ENCODE measurements around the gene RACGAP1.
A peak's percentile ranks its signal among the peaks of the same experiment; 100 is the strongest.

The RACGAP1 gene

GRCh38 chr12:49971141-49971540 is 54.2 kb downstream of the RACGAP1 start:
- H3K9me3 ChIP-seq (ENCODE audit: control insufficient read depth, low read length), result no peaks in the 10 kb centered on the region
- H3K36me3 ChIP-seq (ENCODE audit: control insufficient read depth, insufficient read depth, low read length), result no peaks in the 10 kb centered on the region
- no peak for DNase-seq
- peaks cover 8% of the 10 kb centered on the region for H3K4me1 ChIP-seq (ENCODE audit: control insufficient read depth, insufficient read depth, low read length, poor library complexity, severe bottlenecking)
- H3K27me3 ChIP-seq (replicated peaks; ENCODE audit: control insufficient read depth, insufficient read depth, low read length, poor library complexity, severe bottlenecking), result peaks cover 8% of the 10 kb centered on the region
- H3K27ac ChIP-seq (ENCODE audit: insufficient read depth, low read length, poor library complexity, severe bottlenecking), result no peak overlapping the region
- H3K4me3 ChIP-seq (ENCODE audit: insufficient read depth, low read depth, low read length, poor library complexity, severe bottlenecking), result no peak overlapping the region

- no peak overlapping the region for H3K27ac ChIP-seq (ENCODE audit: insufficient read depth, low read length, poor library complexity, severe bottlenecking)
- no peaks in the 10 kb centered on the region for H3K36me3 ChIP-seq (ENCODE audit: control insufficient read depth, insufficient read depth, low read length)
- peaks cover 10% of the 10 kb centered on the region for H3K27me3 ChIP-seq (replicated peaks; ENCODE audit: control insufficient read depth, insufficient read depth, low read length, poor library complexity, severe bottlenecking)
- peaks cover 8% of the 10 kb centered on the region for H3K4me1 ChIP-seq (ENCODE audit: control insufficient read depth, insufficient read depth, low read length, poor library complexity, severe bottlenecking)
- no peak for DNase-seq
- no peak overlapping the region for H3K4me3 ChIP-seq (ENCODE audit: insufficient read depth, low read depth, low read length, poor library complexity, severe bottlenecking)
- H3K9me3 ChIP-seq (ENCODE audit: control insufficient read depth, low read length), result no peaks in the 10 kb centered on the region
Measured at GRCh38 chr12:49970658-49971057, 54.6 kb downstream of the RACGAP1 start.

- DNase-seq, result no peak
- Histone ChIP-seq H3K4me1 (ENCODE audit: control insufficient read depth, insufficient read depth, low read length, poor library complexity, severe bottlenecking) (peaks cover 8% of the 10 kb centered on the region), H3K27me3 (replicated peaks; ENCODE audit: control insufficient read depth, insufficient read depth, low read length, poor library complexity, severe bottlenecking) (peaks cover 10% of the 10 kb centered on the region), H3K36me3 (ENCODE audit: control insufficient read depth, insufficient read depth, low read length) (no peaks in the 10 kb centered on the region), H3K27ac (ENCODE audit: insufficient read depth, low read length, poor library complexity, severe bottlenecking) (no peak overlapping the region), H3K4me3 (ENCODE audit: insufficient read depth, low read depth, low read length, poor library complexity, severe bottlenecking) (no peak overlapping the region), H3K9me3 (ENCODE audit: control insufficient read depth, low read length) (no peaks in the 10 kb centered on the region)
Measured at GRCh38 chr12:49969651-49970429, 55.5 kb downstream of the RACGAP1 start.

- H3K27ac ChIP-seq (ENCODE audit: insufficient read depth, low read length, poor library complexity, severe bottlenecking), result no peak overlapping the region
- DNase-seq, result no peak
- peaks cover 8% of the 10 kb centered on the region for H3K4me1 ChIP-seq (ENCODE audit: control insufficient read depth, insufficient read depth, low read length, poor library complexity, severe bottlenecking)
- H3K36me3 ChIP-seq (ENCODE audit: control insufficient read depth, insufficient read depth, low read length), result no peaks in the 10 kb centered on the region
- H3K27me3 ChIP-seq (replicated peaks; ENCODE audit: control insufficient read depth, insufficient read depth, low read length, poor library complexity, severe bottlenecking), result peaks cover 10% of the 10 kb centered on the region
- no peaks in the 10 kb centered on the region for H3K9me3 ChIP-seq (ENCODE audit: control insufficient read depth, low read length)
- H3K4me3 ChIP-seq (ENCODE audit: insufficient read depth, low read depth, low read length, poor library complexity, severe bottlenecking), result no peak overlapping the region
Measured at GRCh38 chr12:49969027-49969426, 56.3 kb downstream of the RACGAP1 start.

GRCh38 chr12:49968471-49968870 is 56.8 kb downstream of the RACGAP1 start:
- Histone ChIP-seq H3K4me1 (ENCODE audit: control insufficient read depth, insufficient read depth, low read length, poor library complexity, severe bottlenecking) (peaks cover 8% of the 10 kb centered on the region), H3K27ac (ENCODE audit: insufficient read depth, low read length, poor library complexity, severe bottlenecking) (no peak overlapping the region), H3K4me3 (ENCODE audit: insufficient read depth, low read depth, low read length, poor library complexity, severe bottlenecking) (no peak overlapping the region), H3K36me3 (ENCODE audit: control insufficient read depth, insufficient read depth, low read length) (no peaks in the 10 kb centered on the region), H3K27me3 (replicated peaks; ENCODE audit: control insufficient read depth, insufficient read depth, low read length, poor library complexity, severe bottlenecking) (peaks cover 10% of the 10 kb centered on the region), H3K9me3 (ENCODE audit: control insufficient read depth, low read length) (no peaks in the 10 kb centered on the region)
- no peak for DNase-seq

- Histone ChIP-seq H3K27me3 (replicated peaks; ENCODE audit: control insufficient read depth, insufficient read depth, low read length, poor library complexity, severe bottlenecking) (peaks cover 10% of the 10 kb centered on the region), H3K36me3 (ENCODE audit: control insufficient read depth, insufficient read depth, low read length) (no peaks in the 10 kb centered on the region), H3K4me3 (ENCODE audit: insufficient read depth, low read depth, low read length, poor library complexity, severe bottlenecking) (peak overlapping the region; percentile 58), H3K27ac (ENCODE audit: insufficient read depth, low read length, poor library complexity, severe bottlenecking) (no peak overlapping the region), H3K9me3 (ENCODE audit: control insufficient read depth, low read length) (no peaks in the 10 kb centered on the region), H3K4me1 (ENCODE audit: control insufficient read depth, insufficient read depth, low read length, poor library complexity, severe bottlenecking) (peaks cover 8% of the 10 kb centered on the region)
- DNase-seq, result no peak
Measured at GRCh38 chr12:49967777-49968250, 57.5 kb downstream of the RACGAP1 start.

GRCh38 chr12:49967042-49967776 is 58.1 kb downstream of the RACGAP1 start:
- H3K27ac ChIP-seq (ENCODE audit: insufficient read depth, low read length, poor library complexity, severe bottlenecking), result no peak overlapping the region
- peaks cover 15% of the 10 kb centered on the region for H3K27me3 ChIP-seq (replicated peaks; ENCODE audit: control insufficient read depth, insufficient read depth, low read length, poor library complexity, severe bottlenecking)
- peak overlapping the region; percentile 58 for H3K4me3 ChIP-seq (ENCODE audit: insufficient read depth, low read depth, low read length, poor library complexity, severe bottlenecking)
- peak; percentile 75 to 85 (median 78) for DNase-seq
- H3K9me3 ChIP-seq (ENCODE audit: control insufficient read depth, low read length), result no peaks in the 10 kb centered on the region
- no peaks in the 10 kb centered on the region for H3K36me3 ChIP-seq (ENCODE audit: control insufficient read depth, insufficient read depth, low read length)
- H3K4me1 ChIP-seq (ENCODE audit: control insufficient read depth, insufficient read depth, low read length, poor library complexity, severe bottlenecking), result peaks cover 8% of the 10 kb centered on the region

GRCh38 chr12:49966511-49967041 is 58.7 kb downstream of the RACGAP1 start:
- Histone ChIP-seq H3K36me3 (ENCODE audit: control insufficient read depth, insufficient read depth, low read length) (no peaks in the 10 kb centered on the region), H3K4me1 (ENCODE audit: control insufficient read depth, insufficient read depth, low read length, poor library complexity, severe bottlenecking) (peaks cover 8% of the 10 kb centered on the region), H3K9me3 (ENCODE audit: control insufficient read depth, low read length) (no peaks in the 10 kb centered on the region), H3K27ac (ENCODE audit: insufficient read depth, low read length, poor library complexity, severe bottlenecking) (no peak overlapping the region), H3K27me3 (replicated peaks; ENCODE audit: control insufficient read depth, insufficient read depth, low read length, poor library complexity, severe bottlenecking) (peaks cover 18% of the 10 kb centered on the region), H3K4me3 (ENCODE audit: insufficient read depth, low read depth, low read length, poor library complexity, severe bottlenecking) (no peak overlapping the region)
- no peak for DNase-seq

GRCh38 chr12:49965836-49966235 is 59.5 kb downstream of the RACGAP1 start:
- H3K9me3 ChIP-seq (ENCODE audit: control insufficient read depth, low read length), result no peaks in the 10 kb centered on the region
- H3K27ac ChIP-seq (ENCODE audit: insufficient read depth, low read length, poor library complexity, severe bottlenecking), result no peak overlapping the region

More at GRCh38 chr12:49965836-49966235, 59.5 kb downstream of the RACGAP1 start:
- H3K4me3 ChIP-seq (ENCODE audit: insufficient read depth, low read depth, low read length, poor library complexity, severe bottlenecking), result no peak overlapping the region
- peaks cover 21% of the 10 kb centered on the region for H3K27me3 ChIP-seq (replicated peaks; ENCODE audit: control insufficient read depth, insufficient read depth, low read length, poor library complexity, severe bottlenecking)
- no peak for DNase-seq
- H3K36me3 ChIP-seq (ENCODE audit: control insufficient read depth, insufficient read depth, low read length), result no peaks in the 10 kb centered on the region
- peaks cover 13% of the 10 kb centered on the region for H3K4me1 ChIP-seq (ENCODE audit: control insufficient read depth, insufficient read depth, low read length, poor library complexity, severe bottlenecking)
